Esophagus muscularis mucosa (tissue), 4 donors: ENCODE measurements around the gene PIM3. TPM values are rescaled to one million over a fixed set of nuclear protein-coding genes. Genes with fewer than 3 reads are reported as not detected.
A peak's percentile ranks its signal among the peaks of the same experiment; 100 is the strongest.

ENCODE experiments used
- DNase-seq: peaks from one replicate; pipeline ENCODE4 v3.0.0-alpha.2; 2017; ENCODE audit errors: extremely low spot score
- H3K27ac ChIP-seq, 4 donors: fragments of 200-600 bp; sonication (generic); replicated peaks in 1 of 4; 1 replicate in 3 of 4; 2 replicates in 1 of 4; pipeline ENCODE4 v1.5.1; 2016 to 2019; ENCODE audit warnings: mild to moderate bottlenecking in 1 of 4
- H3K27me3 ChIP-seq, 4 donors: fragments of 200-600 bp; sonication (generic); one replicate each; pipeline versions ENCODE4 v1.5.1 to v1.6.0; 2016 to 2019
- H3K36me3 ChIP-seq, 4 donors: fragments of 200-600 bp; sonication (generic); one replicate each; pipeline ENCODE4 v1.5.1; 2016 to 2019
- H3K4me1 ChIP-seq, 4 donors: fragments of 200-600 bp; sonication (generic); one replicate each; pipeline ENCODE4 v1.5.1; 2016 to 2019
- H3K4me3 ChIP-seq, 4 donors: fragments of 200-600 bp; sonication (generic); 1 replicate in 2 of 4; 2 replicates in 2 of 4; pipeline ENCODE4 v1.5.1; 2016 to 2019; ENCODE audit warnings: mild to moderate bottlenecking in 4 of 4, moderate library complexity in 1 of 4
- H3K9me3 ChIP-seq, 4 donors: fragments of 200-600 bp; sonication (generic); 1 replicate in 3 of 4; 2 replicates in 1 of 4; pipeline ENCODE4 v1.5.1; 2016 to 2019
- CTCF ChIP-seq, 3 experiments: fragments of 200-600 bp in 2 of 3; fragments of 450-650 bp in 1 of 3; sonication (generic) in 2 of 3; IDR thresholded peaks; one replicate each; pipeline ENCODE4 v1.5.1; 2017 to 2019; ENCODE audit warnings: antibody characterized with exemption in 3 of 3, mild to moderate bottlenecking in 2 of 3, moderate library complexity in 1 of 3
- EP300 ChIP-seq: sonication (generic); formaldehyde crosslinking; IDR thresholded peaks from one replicate; pipeline ENCODE4 v1.6.1; 2017; ENCODE audit warnings: antibody characterized with exemption
- POLR2A ChIP-seq: fragments of 450-650 bp; IDR thresholded peaks from one replicate; pipeline ENCODE4 v1.6.1; 2017; ENCODE audit warnings: antibody characterized with exemption, moderate library complexity, mild to moderate bottlenecking, low read depth
- POLR2AphosphoS5 ChIP-seq, 2 donors: sonication (generic); formaldehyde crosslinking; IDR thresholded peaks; one replicate each; pipeline ENCODE4 v1.6.1; 2017; ENCODE audit warnings: antibody characterized with exemption in 2 of 2
- WGBS: methylation state at CpG from one replicate; pipeline ENCODE4 v1.1.5; 2018; 5-methylcytosine and 5-hydroxymethylcytosine counted together
- intact Hi-C: fragments of 100-400 bp; cut with DNase I; formaldehyde crosslinking; loops from one replicate; pipeline ENCODE4 v1.15.1; 2023
- total RNA-seq, 4 donors: library from RNA; depleted of rRNA; stranded (reverse); fragments of >200 nt; gene quantifications; one replicate each; pipeline versions ENCODE4 v1.1.0 to v1.2.1, GENCODE V29; 2016

Gene PIM3
- total RNA-seq, 4 donors from 2014 or later: 36.1 to 106 (median 56.5) TPM

DNA sequence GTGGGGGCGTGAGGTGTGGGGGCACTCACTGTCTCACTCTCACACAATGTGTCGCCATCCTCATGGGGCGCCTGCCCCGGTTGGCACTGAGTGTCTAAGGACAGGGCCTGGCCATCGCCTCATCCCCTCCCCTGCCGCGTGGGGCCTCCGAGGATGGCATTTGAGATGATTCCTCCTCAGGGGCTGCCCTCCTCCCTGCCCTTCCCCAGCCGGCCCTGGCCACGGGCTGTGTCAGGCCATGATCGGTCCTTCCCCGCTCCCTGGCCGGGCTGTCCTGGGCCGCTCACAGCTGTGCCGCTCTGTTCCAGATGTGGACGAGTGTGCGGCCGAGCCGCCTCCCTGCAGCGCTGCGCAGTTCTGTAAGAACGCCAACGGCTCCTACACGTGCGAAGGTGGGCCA is 37.6 kb upstream of the PIM3 start:
- H3K9me3 ChIP-seq: no peaks in the 10 kb centered on the region
- DNase-seq: no peak
- intact Hi-C loops: no loop called here
- no peaks in the 10 kb centered on the region for H3K27me3 ChIP-seq
- H3K27ac ChIP-seq: peak overlapping the region; percentile 40 to 58 (median 46)
- TF ChIP-seq CTCF (IDR thresholded peaks at IDR 0.05): no peak
- no peak for TF ChIP-seq EP300
- no peak for TF ChIP-seq POLR2A
- no peak for TF ChIP-seq POLR2AphosphoS5 (IDR thresholded peaks at IDR 0.05)
- 84% methylated on average over 16 of the region's 25 CpGs for WGBS
- H3K36me3 ChIP-seq: peaks cover 20 to 57% (median 40%) of the 10 kb centered on the region in 4 donors
- peak overlapping the region in 1 of 4 donors; percentile 3 for H3K4me3 ChIP-seq
- peaks cover 11 to 34% (median 23%) of the 10 kb centered on the region in 4 donors for H3K4me1 ChIP-seq

GRCh38 chr22:49923445-49923844 is 37.1 kb upstream of the PIM3 start:
- Histone ChIP-seq H3K36me3 (peaks cover 20 to 57% (median 40%) of the 10 kb centered on the region in 4 donors), H3K9me3 (no peaks in the 10 kb centered on the region), H3K27me3 (peaks cover 0 to 5% (median under 1%) of the 10 kb centered on the region in 4 donors), H3K27ac (peak overlapping the region; percentile 40 to 58 (median 46)), H3K4me1 (peaks cover 11 to 34% (median 23%) of the 10 kb centered on the region in 4 donors), H3K4me3 (peak overlapping the region in 2 of 4 donors; percentile 3 to 7)
- intact Hi-C loops: no loop called here
- 49% methylated on average over 16 of the region's 16 CpGs for WGBS
- TF ChIP-seq POLR2A: no peak
- TF ChIP-seq POLR2AphosphoS5 (IDR thresholded peaks at IDR 0.05): peak in 1 of 2 donors; percentile 36
- no peak for TF ChIP-seq EP300
- TF ChIP-seq CTCF (IDR thresholded peaks at IDR 0.05): peak; percentile 56 to 62 (median 58)
- DNase-seq: no peak

- Histone ChIP-seq H3K4me1 (peaks cover 5 to 34% (median 22%) of the 10 kb centered on the region in 4 donors), H3K9me3 (no peaks in the 10 kb centered on the region), H3K4me3 (no peak overlapping the region), H3K27ac (peak overlapping the region in 1 of 4 donors; percentile 50), H3K27me3 (peaks cover 0 to 13% (median 8%) of the 10 kb centered on the region in 4 donors), H3K36me3 (peaks cover 20 to 57% (median 40%) of the 10 kb centered on the region in 4 donors)
- DNase-seq: no peak
- TF ChIP-seq POLR2AphosphoS5 (IDR thresholded peaks at IDR 0.05) (no peak), EP300 (no peak), POLR2A (no peak), CTCF (IDR thresholded peaks at IDR 0.05) (no peak)
- intact Hi-C loops: no loop called here
- WGBS: 92% methylated on average over 13 of the region's 31 CpGs
These were observed 36.3 kb upstream of the PIM3 start for GRCh38 chr22:49924113-49924833.

DNA sequence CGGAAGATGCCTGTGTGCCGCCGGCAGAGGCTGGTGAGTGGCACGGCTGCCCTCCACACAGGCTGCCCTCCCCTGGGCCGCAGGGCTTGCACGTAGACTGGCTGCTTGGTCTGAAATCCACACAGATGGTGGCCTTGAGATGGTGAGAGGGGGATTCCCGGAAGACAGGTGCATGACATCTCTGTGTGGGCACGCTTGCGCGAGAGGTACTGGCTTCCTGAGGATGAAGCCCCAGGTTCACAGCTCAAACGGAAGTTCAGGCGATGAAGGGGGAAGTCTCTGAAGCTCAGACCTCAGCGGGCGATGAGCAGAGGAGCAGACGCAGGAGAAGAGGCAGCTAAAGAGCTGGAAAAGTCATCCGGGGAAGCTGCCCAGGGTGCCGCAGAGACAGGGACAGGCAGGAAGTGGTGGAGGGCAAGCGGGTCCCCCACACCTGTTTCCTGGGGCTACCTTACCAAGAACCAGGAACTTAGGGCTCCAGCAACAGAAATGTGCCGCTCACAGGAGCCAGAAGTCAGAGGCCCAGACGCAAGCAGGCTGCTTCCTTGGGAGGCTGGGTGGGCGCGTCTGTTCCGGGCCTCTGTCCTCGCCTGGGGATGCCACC is 34.9 kb upstream of the PIM3 start:
- Histone ChIP-seq H3K27ac (no peak overlapping the region), H3K4me3 (no peak overlapping the region), H3K9me3 (no peaks in the 10 kb centered on the region), H3K4me1 (peaks cover 10 to 34% (median 29%) of the 10 kb centered on the region in 4 donors), H3K27me3 (peaks cover 0 to 20% (median 8%) of the 10 kb centered on the region in 4 donors), H3K36me3 (peaks cover 17 to 49% (median 34%) of the 10 kb centered on the region in 4 donors)
- TF ChIP-seq POLR2A: no peak
- no peak for TF ChIP-seq POLR2AphosphoS5 (IDR thresholded peaks at IDR 0.05)
- no peak for TF ChIP-seq EP300
- no peak for TF ChIP-seq CTCF (IDR thresholded peaks at IDR 0.05)
- DNase-seq: no peak
- intact Hi-C loops: no loop called here
- 73% methylated on average over 22 of the region's 24 CpGs for WGBS
